ENCODE data around the gene NUP214.

GRCh38 chr9:131080589-131080988 lies 44.8 kb upstream of the NUP214 start:
- no peak for TF ChIP-seq L3MBTL2 (conservative IDR thresholded peaks at IDR 0.05)
- no peak for TF ChIP-seq ARNT (IDR thresholded peaks at IDR 0.05)
- TF ChIP-seq ZNF384 (IDR thresholded peaks at IDR 0.05) = no peak
- TF ChIP-seq FOXK2 (IDR thresholded peaks at IDR 0.05) = no peak
- no peak for TF ChIP-seq BHLHE40 (IDR thresholded peaks at IDR 0.05; ENCODE audit: borderline replicate concordance)
- no peak for TF ChIP-seq SP1 (IDR thresholded peaks at IDR 0.05)
- TF ChIP-seq LEF1 (IDR thresholded peaks at IDR 0.05; ENCODE audit: borderline replicate concordance) = no peak
- TF ChIP-seq FOXM1 (IDR thresholded peaks at IDR 0.05; ENCODE audit: borderline replicate concordance) = no peak
- TF ChIP-seq SUZ12 (IDR thresholded peaks at IDR 0.05) = no peak
- TF ChIP-seq PKNOX1 (IDR thresholded peaks at IDR 0.05) = no peak
